NCI-H460 (cell line): Measurements from ENCODE around the gene ME1. TPM values are rescaled to one million over a fixed set of nuclear protein-coding genes. Genes with fewer than 3 reads are reported as not detected.
"Not testable (repeated sequence)": the region's sequence is repeated elsewhere in the genome, so short reads cannot be mapped to it uniquely, and the experiment has no call there.

ENCODE experiments used
- DNase-seq: peaks from one replicate; pipeline ENCODE4 v3.0.0-alpha.2; 2016; ENCODE audit warnings: low read depth; ENCODE audit errors: extremely low read depth
- total RNA-seq: library from RNA; depleted of rRNA; stranded (reverse); fragments of >200 nt; shearing (Covaris generic); gene quantifications from 2 replicates; pipeline ENCODE4 v1.2.3, GENCODE V29; 2014; rRNA removed

Gene ME1
- total RNA-seq, 1 experiment from 2014 or later: 73.9 TPM

- no peak for DNase-seq
Observed at GRCh38 chr6:83193747-83194566, 236.9 kb downstream of the ME1 start.

- DNase-seq: peak; percentile 77
Observed at GRCh38 chr6:83192871-83193746, 237.7 kb downstream of the ME1 start, which contains the start of the genes PGM3 and RWDD2A. PGM3 (minus strand) TSS chr6:83193265; CDS start chr6:83191012, 2,253 bp downstream. RWDD2A (plus strand) TSS chr6:83193357; CDS start chr6:83194452, 1,095 bp downstream.

GRCh38 chr6:83192456-83192855, 238.4 kb downstream of the ME1 start:
- no peak for DNase-seq

- DNase-seq: not testable (repeated sequence)
Observed at GRCh38 chr6:83191974-83192373, 238.9 kb downstream of the ME1 start.

GRCh38 chr6:83190626-83191025, 240.2 kb downstream of the ME1 start:
- DNase-seq: no peak

GRCh38 chr6:83188501-83188900, 242.3 kb downstream of the ME1 start:
- DNase-seq: no peak

- no peak for DNase-seq
Observed at GRCh38 chr6:83185096-83185495, 245.8 kb downstream of the ME1 start.

- DNase-seq: no peak
Observed at GRCh38 chr6:83183082-83183828, 247.6 kb downstream of the ME1 start.

- no peak for DNase-seq
Observed at GRCh38 chr6:83182114-83182513, 248.7 kb downstream of the ME1 start.

- no peak for DNase-seq
Observed at GRCh38 chr6:83180426-83180950, 250.4 kb downstream of the ME1 start.

- DNase-seq: no peak
Observed at GRCh38 chr6:83176246-83176645, 254.6 kb downstream of the ME1 start.

- DNase-seq: no peak
Observed at GRCh38 chr6:83169511-83169910, 261.3 kb downstream of the ME1 start.

GRCh38 chr6:83169106-83169505, 261.7 kb downstream of the ME1 start:
- no peak for DNase-seq

GRCh38 chr6:83168556-83168955, 262.3 kb downstream of the ME1 start:
- no peak for DNase-seq

- no peak for DNase-seq
Observed at GRCh38 chr6:83167726-83168278, 263.0 kb downstream of the ME1 start.

Other genes with a start within 250 kb of the ME1 start
- 29.6 and 33.7 TPM in 2 replicates for gene PGM3, start 237.8 kb downstream of the ME1 start, total RNA-seq
- 1.9 and 2.6 TPM in 2 replicates for gene RWDD2A, start 237.7 kb downstream of the ME1 start, total RNA-seq
- not detected in 2 replicates for gene PRSS35, start 81.5 kb upstream of the ME1 start, total RNA-seq